Brain microvascular endothelial cell (primary cell): ENCODE data around the gene CDH4.

Experiments
- DNase-seq: peaks from one replicate; pipeline ENCODE4 v3.0.0-alpha.2; 2020
- H3K27ac ChIP-seq: fragments of 250-450 bp; sonication (Bioruptor Pico); 2 replicates; pipeline ENCODE4 v1.5.1; 2020; ENCODE audit warnings: mild to moderate bottlenecking, moderate library complexity
- H3K27me3 ChIP-seq: fragments of 250-450 bp; sonication (Bioruptor Pico); replicated peaks from 2 replicates; pipeline ENCODE4 v1.5.1; 2020; ENCODE audit warnings: mild to moderate bottlenecking
- H3K36me3 ChIP-seq: fragments of 250-450 bp; sonication (Bioruptor Pico); replicated peaks from 2 replicates; pipeline ENCODE4 v1.5.1; 2020; ENCODE audit warnings: mild to moderate bottlenecking
- H3K4me3 ChIP-seq: 2 replicates; pipeline ENCODE4 v1.5.1; 2011; ENCODE audit warnings: low read depth, mild to moderate bottlenecking, control low read depth, low read length, moderate library complexity
- CTCF ChIP-seq: IDR thresholded peaks from 2 replicates; pipeline ENCODE4 v1.5.1; 2011; ENCODE audit warnings: low read depth, mild to moderate bottlenecking, moderate library complexity, low read length, control low read depth, inconsistent platforms; ENCODE audit errors: missing control alignments
- in situ Hi-C: cut with HindIII; loops from 2 replicates; pipeline ENCODE4 v1.10.0; 2017; ENCODE audit warnings: low sequenced_read_pairs, low pct_ligation_motif_present

The CDH4 gene

GRCh38 chr20:61492065-61492464 is 240.0 kb downstream of the CDH4 start:
- no peak overlapping the region for H3K27ac ChIP-seq
- H3K36me3 ChIP-seq = no peaks in the 10 kb centered on the region
- no peak overlapping the region for H3K4me3 ChIP-seq
- no peak for DNase-seq
- H3K27me3 ChIP-seq = no peaks in the 10 kb centered on the region
- no peak for TF ChIP-seq CTCF
- in situ Hi-C loops = no loop called here

- in situ Hi-C loops = no loop called here
- Histone ChIP-seq H3K4me3 (no peak overlapping the region), H3K27ac (no peak overlapping the region), H3K27me3 (no peaks in the 10 kb centered on the region), H3K36me3 (no peaks in the 10 kb centered on the region)
- DNase-seq = no peak
- no peak for TF ChIP-seq CTCF
Observed at GRCh38 chr20:61493798-61494305, 241.8 kb downstream of the CDH4 start.

GRCh38 chr20:61494763-61495575 is 242.9 kb downstream of the CDH4 start:
- Histone ChIP-seq H3K4me3 (no peak overlapping the region), H3K27me3 (no peaks in the 10 kb centered on the region), H3K27ac (no peak overlapping the region), H3K36me3 (no peaks in the 10 kb centered on the region)
- in situ Hi-C loops = no loop called here
- no peak for DNase-seq
- TF ChIP-seq CTCF = no peak

GRCh38 chr20:61497029-61497627 is 245.1 kb downstream of the CDH4 start:
- Histone ChIP-seq H3K36me3 (no peaks in the 10 kb centered on the region), H3K4me3 (no peak overlapping the region), H3K27ac (no peak overlapping the region), H3K27me3 (no peaks in the 10 kb centered on the region)
- no peak for DNase-seq
- no peak for TF ChIP-seq CTCF
- in situ Hi-C loops = no loop called here

- Histone ChIP-seq H3K4me3 (no peak overlapping the region), H3K27me3 (no peaks in the 10 kb centered on the region), H3K36me3 (no peaks in the 10 kb centered on the region), H3K27ac (no peak overlapping the region)
- no peak for DNase-seq
- in situ Hi-C loops = no loop called here
- TF ChIP-seq CTCF = no peak
Observed at GRCh38 chr20:61499859-61500554, 247.9 kb downstream of the CDH4 start.
